ENCODE measurements around the gene GFOD1.
A peak's percentile ranks its signal among the peaks of the same experiment; 100 is the strongest.

Gene GFOD1

GRCh38 chr6:13384966-13385365 is 102.4 kb downstream of the GFOD1 start:
- TF ChIP-seq, protein P1, sequence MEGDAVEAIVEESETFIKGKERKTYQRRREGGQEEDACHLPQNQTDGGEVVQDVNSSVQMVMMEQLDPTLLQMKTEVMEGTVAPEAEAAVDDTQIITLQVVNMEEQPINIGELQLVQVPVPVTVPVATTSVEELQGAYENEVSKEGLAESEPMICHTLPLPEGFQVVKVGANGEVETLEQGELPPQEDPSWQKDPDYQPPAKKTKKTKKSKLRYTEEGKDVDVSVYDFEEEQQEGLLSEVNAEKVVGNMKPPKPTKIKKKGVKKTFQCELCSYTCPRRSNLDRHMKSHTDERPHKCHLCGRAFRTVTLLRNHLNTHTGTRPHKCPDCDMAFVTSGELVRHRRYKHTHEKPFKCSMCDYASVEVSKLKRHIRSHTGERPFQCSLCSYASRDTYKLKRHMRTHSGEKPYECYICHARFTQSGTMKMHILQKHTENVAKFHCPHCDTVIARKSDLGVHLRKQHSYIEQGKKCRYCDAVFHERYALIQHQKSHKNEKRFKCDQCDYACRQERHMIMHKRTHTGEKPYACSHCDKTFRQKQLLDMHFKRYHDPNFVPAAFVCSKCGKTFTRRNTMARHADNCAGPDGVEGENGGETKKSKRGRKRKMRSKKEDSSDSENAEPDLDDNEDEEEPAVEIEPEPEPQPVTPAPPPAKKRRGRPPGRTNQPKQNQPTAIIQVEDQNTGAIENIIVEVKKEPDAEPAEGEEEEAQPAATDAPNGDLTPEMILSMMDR (IDR thresholded peaks at IDR 0.05) = no peak
- DNase-seq (ENCODE audit: low spot score) = peak; percentile 40
- Histone ChIP-seq H3K4me3 (no peak overlapping the region), H3K27ac (no peak overlapping the region)

DNA sequence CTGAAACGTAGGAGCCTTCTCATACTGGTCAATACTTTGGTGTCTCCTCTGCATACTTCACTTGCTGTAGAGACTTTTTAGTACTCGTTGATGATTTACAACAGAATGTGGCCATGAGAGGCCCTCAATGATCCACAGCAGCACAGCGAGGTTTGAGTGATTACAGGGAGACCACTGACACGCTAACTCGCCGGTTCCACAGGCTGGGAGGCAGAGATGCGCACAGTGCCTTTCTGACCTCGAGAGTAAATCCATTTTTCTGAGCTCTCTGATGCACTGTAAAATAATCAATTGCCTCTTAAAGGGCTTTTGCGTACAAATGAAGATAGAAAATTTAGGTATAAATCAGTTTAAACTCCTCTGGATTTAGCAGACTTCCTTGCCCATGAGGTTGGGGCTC is 102.9 kb downstream of the GFOD1 start:
- Histone ChIP-seq H3K4me3 (no peak overlapping the region), H3K27ac (no peak overlapping the region)
- peak; percentile 33 for DNase-seq (ENCODE audit: low spot score)
- TF ChIP-seq, protein P1 (IDR thresholded peaks at IDR 0.05) = no peak

DNA sequence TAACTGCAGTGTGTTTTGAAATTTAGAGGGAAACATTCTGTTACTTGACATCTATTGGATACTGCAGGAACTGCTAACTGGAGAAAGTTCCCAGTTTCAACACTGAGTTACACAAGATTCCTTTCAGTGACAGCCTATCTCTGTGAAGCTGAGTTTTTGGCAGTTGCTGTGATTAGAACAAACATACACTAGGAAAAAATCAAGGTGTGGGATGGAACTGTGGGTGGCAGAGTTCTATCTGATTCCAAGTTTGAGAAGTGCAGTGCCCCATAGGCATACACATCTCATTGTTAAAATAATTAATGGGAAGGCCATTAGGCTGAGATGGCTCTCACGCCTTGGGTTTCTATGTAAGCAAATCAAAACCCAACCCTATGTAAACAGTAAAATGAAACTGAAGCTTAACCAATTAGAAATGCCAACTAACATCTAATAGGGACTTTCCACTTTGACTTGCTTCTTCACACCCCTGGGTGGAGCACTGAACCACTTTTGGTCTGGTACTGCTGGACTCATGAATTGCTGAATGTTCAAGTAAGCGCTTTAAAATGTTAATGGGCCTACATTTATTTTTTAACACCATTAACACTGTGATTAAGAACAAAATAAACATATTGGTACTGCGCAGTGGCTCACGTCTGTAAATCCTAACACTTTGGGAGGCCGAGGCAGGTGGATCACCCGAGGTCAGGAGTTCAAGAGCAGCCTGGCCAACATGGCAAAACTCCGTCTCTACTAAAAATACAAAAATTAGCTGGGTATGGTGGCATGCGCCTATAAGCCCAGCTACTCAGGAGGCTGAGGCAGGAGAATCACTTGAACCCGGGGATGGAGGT is 103.9 kb downstream of the GFOD1 start:
- TF ChIP-seq, protein P1 (IDR thresholded peaks at IDR 0.05) = no peak
- Histone ChIP-seq H3K4me3 (no peak overlapping the region), H3K27ac (peak overlapping the region in 1 of 2 donors; percentile 32)
- no peak for DNase-seq (ENCODE audit: low spot score)

DNA sequence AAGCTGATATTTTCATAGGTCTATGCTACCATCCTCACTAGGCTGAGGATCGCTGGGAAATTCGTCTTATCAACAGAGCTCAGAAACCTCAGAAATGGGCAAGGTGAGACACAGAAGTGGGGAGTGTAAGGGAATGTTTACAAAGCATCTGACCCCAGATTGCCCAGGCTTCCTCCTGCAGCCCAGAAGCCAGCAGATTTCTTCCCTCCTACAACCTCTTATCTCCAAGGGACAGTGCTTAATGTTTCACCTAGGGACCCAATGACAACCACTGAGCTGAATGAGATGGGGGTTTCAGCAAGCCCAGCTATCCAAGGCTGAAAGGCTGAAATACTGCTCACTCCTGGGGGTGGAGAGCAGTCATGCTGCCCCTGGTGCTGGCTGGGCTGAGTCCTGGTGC is 106.6 kb downstream of the GFOD1 start:
- no peak for DNase-seq (ENCODE audit: low spot score)
- Histone ChIP-seq H3K27ac (no peak overlapping the region), H3K4me3 (no peak overlapping the region)
- TF ChIP-seq, protein P1 (IDR thresholded peaks at IDR 0.05) = no peak

- TF ChIP-seq, protein P1 (IDR thresholded peaks at IDR 0.05) = no peak
- no peak for DNase-seq (ENCODE audit: low spot score)
- H3K4me3 ChIP-seq = no peak overlapping the region
- H3K27ac ChIP-seq = no peak overlapping the region
Observed at GRCh38 chr6:13378669-13379590, 108.5 kb downstream of the GFOD1 start.

DNA sequence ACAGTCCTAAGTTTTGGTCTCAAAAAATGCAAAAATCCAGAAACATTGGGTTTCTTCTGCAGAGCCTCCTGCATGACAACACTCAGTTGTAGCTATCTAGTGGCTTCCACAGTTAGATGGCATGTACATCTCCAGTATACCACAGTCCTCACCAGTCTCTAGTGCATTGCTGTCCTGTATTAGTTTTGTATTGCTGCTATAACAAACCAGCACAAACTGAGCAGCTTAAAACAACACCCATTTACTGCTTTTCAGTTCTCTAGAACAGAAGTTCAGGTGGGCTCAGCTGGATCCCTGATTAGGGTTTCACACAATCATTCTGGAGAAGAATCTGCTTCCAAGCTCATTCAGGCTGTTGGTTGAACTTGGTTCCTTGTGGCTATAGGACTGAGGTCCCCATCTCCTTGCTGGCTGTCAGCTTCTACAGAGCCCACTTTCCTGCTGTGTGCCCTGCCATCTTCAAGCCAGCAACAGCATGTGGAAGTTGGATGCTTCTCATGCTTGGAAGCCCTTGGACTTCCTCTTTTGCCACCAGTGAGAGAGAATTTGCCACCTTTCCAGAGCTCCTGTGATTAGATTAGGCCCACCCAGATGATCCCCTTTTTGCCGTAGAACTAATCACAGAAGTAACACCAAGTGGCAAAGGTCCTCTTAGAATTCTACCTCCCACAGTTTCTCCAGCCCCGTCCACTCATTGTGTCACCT is 110.2 kb downstream of the GFOD1 start:
- no peak for DNase-seq (ENCODE audit: low spot score)
- Histone ChIP-seq H3K4me3 (no peak overlapping the region), H3K27ac (no peak overlapping the region)
- TF ChIP-seq, protein P1 (IDR thresholded peaks at IDR 0.05) = no peak
